HL-60 (cell line): ENCODE measurements around the gene RIN1.

ENCODE experiments used
- DNase-seq, 2 experiments: peaks; one replicate each; pipeline ENCODE4 v3.0.0-alpha.2; 2010 to 2020; ENCODE audit warnings: low read depth in 1 of 2, low spot score in 1 of 2
- H3K27ac ChIP-seq: fragments of 250-450 bp; sonication (Bioruptor Pico); replicated peaks from 2 replicates; pipeline ENCODE4 v1.5.1; 2020; ENCODE audit warnings: mild to moderate bottlenecking, moderate library complexity
- H3K27me3 ChIP-seq: fragments of 250-450 bp; sonication (Bioruptor Pico); 2 replicates; pipeline ENCODE4 v1.5.1; 2021; ENCODE audit warnings: mild to moderate bottlenecking, moderate library complexity; ENCODE audit not compliant: insufficient read depth, poor library complexity, severe bottlenecking
- H3K4me3 ChIP-seq: replicated peaks from 2 replicates; pipeline ENCODE4 v1.5.1; 2011; ENCODE audit warnings: mild to moderate bottlenecking, control low read depth, low read length; ENCODE audit not compliant: insufficient read depth
- CTCF ChIP-seq: IDR thresholded peaks from one replicate; pipeline ENCODE4 v1.5.1; 2011; ENCODE audit warnings: low read length, control low read depth, inconsistent platforms; ENCODE audit not compliant: insufficient read depth
- GABPA ChIP-seq: IDR thresholded peaks from 2 replicates; pipeline ENCODE4 v1.6.1; 2012; ENCODE audit warnings: low read depth
- POLR2AphosphoS5 ChIP-seq: IDR thresholded peaks from 2 replicates; pipeline ENCODE4 v1.6.1; 2012; ENCODE audit warnings: low read depth
- SPI1 ChIP-seq: IDR thresholded peaks from 2 replicates; pipeline ENCODE4 v1.6.1; 2012; ENCODE audit warnings: low read depth, mild to moderate bottlenecking, borderline replicate concordance
- TF ChIP-seq, protein P1 (sequence below): IDR thresholded peaks from 2 replicates; pipeline ENCODE4 v1.6.1; 2012; ENCODE audit warnings: low read depth; ENCODE audit not compliant: insufficient replicate concordance

The RIN1 gene

DNA sequence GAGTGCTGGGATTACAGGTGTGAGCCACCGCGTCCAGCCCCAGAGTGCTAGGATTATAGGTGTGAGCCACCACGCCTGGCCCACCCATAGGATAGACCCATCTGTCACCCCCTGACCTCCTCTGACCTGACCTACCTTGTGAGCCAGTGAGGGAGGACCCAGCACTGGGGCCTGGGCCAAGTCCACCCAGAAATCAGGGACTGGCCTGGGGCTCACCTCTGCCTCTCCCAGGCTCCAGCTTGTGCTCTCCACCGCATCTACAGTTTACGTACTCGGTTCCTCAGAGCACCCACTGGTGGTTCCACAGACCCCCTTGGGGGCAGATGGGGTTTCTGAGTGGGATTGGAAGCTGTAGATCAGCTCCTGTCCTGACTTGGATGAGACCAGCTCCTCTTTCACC, 28.9 kb upstream of the RIN1 start:
- DNase-seq: no peak
- Histone ChIP-seq H3K27me3 (no peaks in the 10 kb centered on the region), H3K4me3 (no peak overlapping the region), H3K27ac (no peak overlapping the region)
- TF ChIP-seq POLR2AphosphoS5: no peak
- no peak for TF ChIP-seq SPI1
- TF ChIP-seq, protein P1, sequence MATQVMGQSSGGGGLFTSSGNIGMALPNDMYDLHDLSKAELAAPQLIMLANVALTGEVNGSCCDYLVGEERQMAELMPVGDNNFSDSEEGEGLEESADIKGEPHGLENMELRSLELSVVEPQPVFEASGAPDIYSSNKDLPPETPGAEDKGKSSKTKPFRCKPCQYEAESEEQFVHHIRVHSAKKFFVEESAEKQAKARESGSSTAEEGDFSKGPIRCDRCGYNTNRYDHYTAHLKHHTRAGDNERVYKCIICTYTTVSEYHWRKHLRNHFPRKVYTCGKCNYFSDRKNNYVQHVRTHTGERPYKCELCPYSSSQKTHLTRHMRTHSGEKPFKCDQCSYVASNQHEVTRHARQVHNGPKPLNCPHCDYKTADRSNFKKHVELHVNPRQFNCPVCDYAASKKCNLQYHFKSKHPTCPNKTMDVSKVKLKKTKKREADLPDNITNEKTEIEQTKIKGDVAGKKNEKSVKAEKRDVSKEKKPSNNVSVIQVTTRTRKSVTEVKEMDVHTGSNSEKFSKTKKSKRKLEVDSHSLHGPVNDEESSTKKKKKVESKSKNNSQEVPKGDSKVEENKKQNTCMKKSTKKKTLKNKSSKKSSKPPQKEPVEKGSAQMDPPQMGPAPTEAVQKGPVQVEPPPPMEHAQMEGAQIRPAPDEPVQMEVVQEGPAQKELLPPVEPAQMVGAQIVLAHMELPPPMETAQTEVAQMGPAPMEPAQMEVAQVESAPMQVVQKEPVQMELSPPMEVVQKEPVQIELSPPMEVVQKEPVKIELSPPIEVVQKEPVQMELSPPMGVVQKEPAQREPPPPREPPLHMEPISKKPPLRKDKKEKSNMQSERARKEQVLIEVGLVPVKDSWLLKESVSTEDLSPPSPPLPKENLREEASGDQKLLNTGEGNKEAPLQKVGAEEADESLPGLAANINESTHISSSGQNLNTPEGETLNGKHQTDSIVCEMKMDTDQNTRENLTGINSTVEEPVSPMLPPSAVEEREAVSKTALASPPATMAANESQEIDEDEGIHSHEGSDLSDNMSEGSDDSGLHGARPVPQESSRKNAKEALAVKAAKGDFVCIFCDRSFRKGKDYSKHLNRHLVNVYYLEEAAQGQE: no peak
- no peak for TF ChIP-seq CTCF
- no peak for TF ChIP-seq GABPA

- Histone ChIP-seq H3K27me3 (no peaks in the 10 kb centered on the region), H3K27ac (no peak overlapping the region), H3K4me3 (no peak overlapping the region)
- no peak for TF ChIP-seq GABPA
- peak; percentile 28; the same call in 1 of the 2 replicates for TF ChIP-seq POLR2AphosphoS5
- TF ChIP-seq CTCF: peak; percentile 83
- DNase-seq: peak in 1 of 2 experiments; percentile 73
Observed at GRCh38 chr11:66363805-66364535, 27.7 kb upstream of the RIN1 start.

DNA sequence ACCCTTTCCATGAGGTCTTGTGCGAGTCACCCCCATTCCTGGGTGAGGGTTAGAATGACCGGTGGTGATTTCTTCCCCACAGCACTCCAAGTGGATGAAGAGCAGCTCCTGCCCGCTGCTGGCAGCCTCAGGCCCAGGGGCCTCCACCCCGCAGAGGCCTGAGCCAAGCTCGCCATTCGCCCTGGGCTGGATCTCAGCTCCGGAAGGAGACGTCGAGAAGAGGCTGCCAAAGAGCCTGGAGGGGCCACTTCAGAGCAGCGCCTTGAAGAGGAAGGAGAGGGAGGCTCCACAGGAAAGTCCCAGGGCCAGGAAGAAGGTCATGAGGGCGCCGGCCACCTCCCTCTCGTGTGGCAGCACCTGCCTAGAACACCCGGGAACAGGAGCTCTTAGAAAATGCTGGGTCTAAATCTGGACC, 27.0 kb upstream of the RIN1 start:
- no peak for DNase-seq
- Histone ChIP-seq H3K27me3 (no peaks in the 10 kb centered on the region), H3K4me3 (no peak overlapping the region), H3K27ac (no peak overlapping the region)
- TF ChIP-seq POLR2AphosphoS5 (no peak), GABPA (no peak), CTCF (no peak), SPI1 (no peak)
- TF ChIP-seq, protein P1: no peak

- TF ChIP-seq GABPA: no peak
- TF ChIP-seq POLR2AphosphoS5: peak; percentile 11; the same call in 1 of the 2 replicates
- H3K27ac ChIP-seq: no peak overlapping the region
- DNase-seq: no peak
- H3K27me3 ChIP-seq: no peaks in the 10 kb centered on the region
- no peak overlapping the region for H3K4me3 ChIP-seq
Observed at GRCh38 chr11:66362481-66363147, 26.4 kb upstream of the RIN1 start.
